ENCODE measurements around the gene MYOZ2. TPM values are rescaled to one million over a fixed set of nuclear protein-coding genes. Genes with fewer than 3 reads are reported as not detected.
A peak's percentile ranks its signal among the peaks of the same experiment; 100 is the strongest.

MYOZ2 gene
- polyA plus RNA-seq, 1 experiment = 0.10 TPM

DNA sequence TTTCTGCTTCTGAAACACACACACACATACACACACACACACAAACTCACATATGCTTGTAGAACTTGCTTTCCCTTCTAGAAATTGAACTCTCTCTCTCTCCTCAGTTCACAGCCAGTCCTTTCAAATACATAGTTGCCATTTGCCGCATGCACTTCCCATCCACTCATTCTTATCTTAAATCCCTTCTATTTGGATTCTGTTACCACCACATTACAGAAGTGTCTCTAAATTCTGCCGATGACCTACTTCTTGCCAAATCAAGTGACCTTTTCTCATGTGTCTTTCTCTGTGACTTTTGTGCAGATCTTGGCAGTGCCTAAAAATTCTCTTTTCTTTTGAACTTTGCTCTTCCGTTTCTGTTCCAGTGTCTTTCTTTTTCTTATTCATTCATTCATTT lies 7.5 kb upstream of the MYOZ2 start:
- TF ChIP-seq CTCF (IDR thresholded peaks at IDR 0.05; ENCODE audit: low read depth, low read length) = no peak
- Histone ChIP-seq H3K27ac (ENCODE audit: low read depth, low read length) (no peak overlapping the region), H3K27me3 (ENCODE audit: control insufficient read depth, insufficient read depth, low read length) (no peaks in the 10 kb centered on the region), H3K9me3 (ENCODE audit: control insufficient read depth, insufficient read depth, low read length) (no peaks in the 10 kb centered on the region), H3K4me3 (ENCODE audit: low read depth, low read length) (no peak overlapping the region)
- ChIA-PET POLR2A (no interaction called here), CTCF (no interaction called here)
- no peak for DNase-seq (ENCODE audit: low read depth, low spot score)

DNA sequence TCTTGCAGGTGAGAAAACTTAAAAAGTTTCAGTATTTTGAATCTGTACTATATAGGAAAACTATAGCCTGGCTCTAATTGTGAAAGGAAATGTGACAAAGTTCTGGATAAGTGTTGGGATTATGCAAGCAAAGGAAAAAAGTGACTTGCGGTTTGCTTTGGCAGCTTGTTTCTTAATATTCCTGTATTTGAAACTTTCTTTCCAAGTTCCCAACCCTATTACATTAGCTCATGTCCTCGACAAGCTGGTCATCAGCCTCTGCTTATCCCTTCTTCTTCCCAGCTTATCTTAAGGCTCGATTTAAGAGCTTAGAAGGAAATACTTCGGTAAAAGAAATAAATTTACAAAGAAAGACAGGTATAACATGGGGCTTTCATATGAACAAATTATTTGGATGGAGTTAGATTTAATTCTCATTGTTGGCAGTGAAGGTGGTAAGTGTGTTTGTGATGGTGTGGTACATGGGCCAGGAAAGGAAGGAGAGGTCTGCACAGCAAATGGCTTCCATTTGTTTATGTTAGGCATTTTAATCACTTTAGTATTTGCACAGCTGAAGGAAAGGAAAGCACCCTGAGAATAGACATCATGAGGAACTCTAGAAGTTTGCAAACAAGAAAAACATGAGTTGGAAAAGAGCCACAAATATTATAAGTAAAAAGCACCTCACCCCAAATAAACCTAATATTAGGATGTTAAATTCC lies 5.1 kb upstream of the MYOZ2 start:
- CTCF ChIA-PET = no interaction called here
- Histone ChIP-seq H3K4me3 (ENCODE audit: low read depth, low read length) (no peak overlapping the region), H3K27ac (ENCODE audit: low read depth, low read length) (no peak overlapping the region), H3K9me3 (ENCODE audit: control insufficient read depth, insufficient read depth, low read length) (no peaks in the 10 kb centered on the region), H3K27me3 (ENCODE audit: control insufficient read depth, insufficient read depth, low read length) (no peaks in the 10 kb centered on the region)
- POLR2A ChIA-PET = no interaction called here
- no peak for TF ChIP-seq CTCF (IDR thresholded peaks at IDR 0.05; ENCODE audit: low read depth, low read length)
- DNase-seq (ENCODE audit: low read depth, low spot score) = no peak

- H3K27ac ChIP-seq (ENCODE audit: low read depth, low read length) = no peak overlapping the region
- no peak overlapping the region for H3K4me3 ChIP-seq (ENCODE audit: low read depth, low read length)
- H3K9me3 ChIP-seq (ENCODE audit: control insufficient read depth, insufficient read depth, low read length) = no peaks in the 10 kb centered on the region
- no peak for DNase-seq (ENCODE audit: low read depth, low spot score)
- no peaks in the 10 kb centered on the region for H3K27me3 ChIP-seq (ENCODE audit: control insufficient read depth, insufficient read depth, low read length)
- ChIA-PET POLR2A (no interaction called here), CTCF (no interaction called here)
- TF ChIP-seq CTCF (IDR thresholded peaks at IDR 0.05; ENCODE audit: low read depth, low read length) = no peak
These were observed 4.5 kb upstream of the MYOZ2 start for GRCh38 chr4:119131164-119131563.

- CTCF ChIA-PET = no interaction called here
- DNase-seq (ENCODE audit: low read depth, low spot score) = no peak
- POLR2A ChIA-PET = no interaction called here
- Histone ChIP-seq H3K27me3 (ENCODE audit: control insufficient read depth, insufficient read depth, low read length) (no peaks in the 10 kb centered on the region), H3K9me3 (ENCODE audit: control insufficient read depth, insufficient read depth, low read length) (no peaks in the 10 kb centered on the region), H3K4me3 (ENCODE audit: low read depth, low read length) (no peak overlapping the region), H3K27ac (ENCODE audit: low read depth, low read length) (no peak overlapping the region)
- no peak for TF ChIP-seq CTCF (IDR thresholded peaks at IDR 0.05; ENCODE audit: low read depth, low read length)
These were observed 3.3 kb upstream of the MYOZ2 start for GRCh38 chr4:119132306-119132705.

GRCh38 chr4:119136546-119136945 lies 914 bp downstream of the MYOZ2 start:
- 0 out of 2 replicates have a peak, but pooled peaks have one; percentile 8 for TF ChIP-seq CTCF (IDR thresholded peaks at IDR 0.05; ENCODE audit: low read depth, low read length)
- Histone ChIP-seq H3K27me3 (ENCODE audit: control insufficient read depth, insufficient read depth, low read length) (no peaks in the 10 kb centered on the region), H3K4me3 (ENCODE audit: low read depth, low read length) (no peak overlapping the region), H3K9me3 (ENCODE audit: control insufficient read depth, insufficient read depth, low read length) (no peaks in the 10 kb centered on the region), H3K27ac (ENCODE audit: low read depth, low read length) (no peak overlapping the region)
- no peak for DNase-seq (ENCODE audit: low read depth, low spot score)
- POLR2A ChIA-PET = no interaction called here
- CTCF ChIA-PET = interaction anchor here (0.6 kb wide), 1 partner anchor 50 kb away, joined by 4 read pairs; no protein-coding TSS in a partner anchor
